Panc1 (cell line): ENCODE data around the gene MLLT10. TPM values are rescaled to one million over a fixed set of nuclear protein-coding genes. Genes with fewer than 3 reads are reported as not detected.

Experiments used
- ATAC-seq: fragments of 200-7000 bp; cut with Tn5 transposase; 2 replicates; pipeline ENCODE4 v1.9.1; 2020; ENCODE audit warnings: mild to moderate bottlenecking, moderate library complexity
- BruUV-seq: library from RNA; stranded (reverse); fragments of 400-500 nt; replicated peaks from 2 replicates; lab custom pipeline; 2021; lab: Mats Ljungman, UMichigan
- CTCF ChIA-PET: fragments of 300-600 bp; sonication (Branson Sonifier 250); formaldehyde crosslinking; loops from one replicate; lab custom pipeline; 2022; ENCODE audit warnings: antibody characterized with exemption; lab: Charles Lee
- POLR2A ChIA-PET: fragments of 300-600 bp; sonication (Branson Sonifier 250); formaldehyde crosslinking; loops from one replicate; lab custom pipeline; 2022; ENCODE audit warnings: antibody characterized with exemption; lab: Charles Lee
- DNase-seq: peaks from one replicate; pipeline ENCODE4 v3.0.0-alpha.2; 2010; ENCODE audit warnings: low read depth, low spot score
- H3K27ac ChIP-seq: 2 replicates; pipeline ENCODE4 v1.5.1; 2011; ENCODE audit warnings: mild to moderate bottlenecking, low read length, inconsistent platforms
- H3K27me3 ChIP-seq: fragments of 200-500 bp; sonication (Bioruptor generic); 2 replicates; pipeline ENCODE4 v1.6.0; 2014; ENCODE audit warnings: low read length, inconsistent platforms; ENCODE audit not compliant: control insufficient read depth, insufficient read depth
- H3K36me3 ChIP-seq: fragments of 200-500 bp; sonication (Bioruptor generic); 2 replicates; pipeline ENCODE4 v1.5.1; 2014; ENCODE audit warnings: inconsistent platforms, mild to moderate bottlenecking, low read length, moderate library complexity; ENCODE audit not compliant: control insufficient read depth, insufficient read depth
- H3K4me1 ChIP-seq: 2 replicates; pipeline ENCODE4 v1.5.1; 2011; ENCODE audit warnings: inconsistent platforms, mild to moderate bottlenecking, low read length, moderate library complexity; ENCODE audit not compliant: control insufficient read depth, insufficient read depth
- H3K4me3 ChIP-seq, 2 experiments: 2 replicates each; pipeline ENCODE4 v1.5.1; 2011 to 2012; ENCODE audit warnings: low read depth in 2 of 2, low read length in 2 of 2, mild to moderate bottlenecking in 2 of 2, inconsistent platforms in 1 of 2, moderate library complexity in 1 of 2
- H3K9me3 ChIP-seq: fragments of 200-500 bp; sonication (Bioruptor generic); 2 replicates; pipeline ENCODE4 v1.5.1; 2014; ENCODE audit warnings: low read depth, mild to moderate bottlenecking, inconsistent platforms, low read length, moderate library complexity; ENCODE audit not compliant: control insufficient read depth, insufficient read depth
- POLR2AphosphoS5 ChIP-seq: IDR thresholded peaks from 2 replicates; pipeline ENCODE4 v1.6.1; 2012; ENCODE audit warnings: mild to moderate bottlenecking, low read depth, low read length, moderate library complexity
- SIN3A ChIP-seq: IDR thresholded peaks from 2 replicates; pipeline ENCODE4 v1.6.1; 2012; ENCODE audit warnings: low read depth, mild to moderate bottlenecking, low read length, moderate library complexity, borderline replicate concordance; ENCODE audit not compliant: insufficient read depth
- TCF7L2 ChIP-seq: IDR thresholded peaks from 2 replicates; pipeline ENCODE4 v1.6.1; 2011; ENCODE audit warnings: mild to moderate bottlenecking, low read depth, low read length, inconsistent platforms
- in situ Hi-C: cut with HindIII; loops from 2 replicates; pipeline ENCODE4 v1.10.0; 2016; ENCODE audit warnings: low sequenced_read_pairs, low pct_unique_long_range_greater_than_20kb
- intact Hi-C: fragments of 100-400 bp; cut with micrococcal nuclease; formaldehyde crosslinking; loops from one replicate; pipeline ENCODE4 v1.10.0; 2022; ENCODE audit not compliant: unreplicated experiment
- total RNA-seq: library from RNA; stranded (reverse); gene quantifications from one replicate; pipeline ENCODE4 v1.2.1, GENCODE V29; 2021; ENCODE audit not compliant: unreplicated experiment
- TF ChIP-seq, protein P1 (sequence below), 2 experiments: IDR thresholded peaks; 2 replicates each; pipeline ENCODE4 v1.6.1; 2011 to 2012; ENCODE audit warnings: low read depth in 2 of 2, control low read depth in 1 of 2, low read length in 1 of 2, mild to moderate bottlenecking in 1 of 2, moderate library complexity in 1 of 2; ENCODE audit not compliant: insufficient read depth in 1 of 2
- TF ChIP-seq, protein P2 (sequence below): fragments of 450-650 bp; IDR thresholded peaks from 2 replicates; pipeline ENCODE4 v1.5.1; 2017; ENCODE audit warnings: mild to moderate bottlenecking

Gene MLLT10
- total RNA-seq, 1 experiment from 2014 or later = 33.4 TPM

DNA sequence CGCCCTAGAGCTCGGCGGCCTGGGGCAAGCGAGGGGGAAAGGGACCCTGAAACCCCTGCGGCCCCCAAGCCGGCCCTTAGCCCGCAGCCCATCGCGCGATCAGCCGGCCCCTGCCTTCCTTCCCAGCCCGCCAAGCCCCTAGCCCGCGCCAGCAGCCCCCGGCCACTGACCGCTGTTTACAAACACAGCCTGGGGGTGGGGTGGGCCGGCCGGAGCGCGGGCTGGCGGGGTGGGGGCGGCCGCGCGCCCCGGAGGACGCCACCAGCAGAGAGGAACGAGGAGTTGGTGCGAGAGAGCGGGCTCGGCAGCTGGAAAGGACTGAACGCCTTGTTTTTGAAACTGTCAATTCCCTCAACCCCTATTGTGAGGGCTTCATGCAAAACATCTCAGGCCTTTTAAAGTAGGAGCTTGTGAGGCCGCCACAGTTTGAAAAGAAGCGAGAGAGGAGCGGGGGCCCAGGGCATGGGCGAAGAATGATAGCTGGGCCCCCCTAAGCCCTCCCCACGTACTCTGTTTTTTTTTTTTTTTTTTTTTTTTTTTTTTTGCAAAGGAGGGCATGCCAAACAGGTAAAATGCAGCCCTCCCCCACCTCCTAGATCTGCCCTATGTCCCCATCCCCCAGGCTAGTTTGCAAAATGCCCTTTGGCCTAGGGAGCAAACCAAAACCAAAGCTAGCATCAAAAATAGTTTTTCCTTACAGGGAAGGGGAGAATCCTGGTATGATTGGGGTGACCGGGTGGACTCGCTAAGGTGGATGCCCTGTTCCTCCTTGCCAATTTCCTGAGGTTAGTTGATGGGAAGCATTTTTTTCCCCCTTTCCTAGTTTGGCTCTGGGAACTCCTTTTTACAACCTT lies 23.6 kb upstream of the MLLT10 start:
- in situ Hi-C loops = no loop called here
- Histone ChIP-seq H3K27me3 (no peaks in the 10 kb centered on the region), H3K4me1 (peaks cover 46% of the 10 kb centered on the region), H3K9me3 (no peaks in the 10 kb centered on the region), H3K36me3 (no peaks in the 10 kb centered on the region; the same call in 1 of the 2 replicates), H3K4me3 (no peak overlapping the region), H3K27ac (peak overlapping the region; percentile 95)
- POLR2A ChIA-PET = no interaction called here
- CTCF ChIA-PET = no interaction called here
- intact Hi-C loops = no loop called here
- BruUV-seq = no TSS peak
- ATAC-seq (no peak), DNase-seq (no peak)
- TF ChIP-seq POLR2AphosphoS5 = no peak
- TF ChIP-seq, protein P1, sequence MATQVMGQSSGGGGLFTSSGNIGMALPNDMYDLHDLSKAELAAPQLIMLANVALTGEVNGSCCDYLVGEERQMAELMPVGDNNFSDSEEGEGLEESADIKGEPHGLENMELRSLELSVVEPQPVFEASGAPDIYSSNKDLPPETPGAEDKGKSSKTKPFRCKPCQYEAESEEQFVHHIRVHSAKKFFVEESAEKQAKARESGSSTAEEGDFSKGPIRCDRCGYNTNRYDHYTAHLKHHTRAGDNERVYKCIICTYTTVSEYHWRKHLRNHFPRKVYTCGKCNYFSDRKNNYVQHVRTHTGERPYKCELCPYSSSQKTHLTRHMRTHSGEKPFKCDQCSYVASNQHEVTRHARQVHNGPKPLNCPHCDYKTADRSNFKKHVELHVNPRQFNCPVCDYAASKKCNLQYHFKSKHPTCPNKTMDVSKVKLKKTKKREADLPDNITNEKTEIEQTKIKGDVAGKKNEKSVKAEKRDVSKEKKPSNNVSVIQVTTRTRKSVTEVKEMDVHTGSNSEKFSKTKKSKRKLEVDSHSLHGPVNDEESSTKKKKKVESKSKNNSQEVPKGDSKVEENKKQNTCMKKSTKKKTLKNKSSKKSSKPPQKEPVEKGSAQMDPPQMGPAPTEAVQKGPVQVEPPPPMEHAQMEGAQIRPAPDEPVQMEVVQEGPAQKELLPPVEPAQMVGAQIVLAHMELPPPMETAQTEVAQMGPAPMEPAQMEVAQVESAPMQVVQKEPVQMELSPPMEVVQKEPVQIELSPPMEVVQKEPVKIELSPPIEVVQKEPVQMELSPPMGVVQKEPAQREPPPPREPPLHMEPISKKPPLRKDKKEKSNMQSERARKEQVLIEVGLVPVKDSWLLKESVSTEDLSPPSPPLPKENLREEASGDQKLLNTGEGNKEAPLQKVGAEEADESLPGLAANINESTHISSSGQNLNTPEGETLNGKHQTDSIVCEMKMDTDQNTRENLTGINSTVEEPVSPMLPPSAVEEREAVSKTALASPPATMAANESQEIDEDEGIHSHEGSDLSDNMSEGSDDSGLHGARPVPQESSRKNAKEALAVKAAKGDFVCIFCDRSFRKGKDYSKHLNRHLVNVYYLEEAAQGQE (IDR thresholded peaks at IDR 0.05; ENCODE audit: insufficient read depth in 1 of 2, low read depth in 2 of 2, low read length in 1 of 2) = no peak
- TF ChIP-seq, protein P2, sequence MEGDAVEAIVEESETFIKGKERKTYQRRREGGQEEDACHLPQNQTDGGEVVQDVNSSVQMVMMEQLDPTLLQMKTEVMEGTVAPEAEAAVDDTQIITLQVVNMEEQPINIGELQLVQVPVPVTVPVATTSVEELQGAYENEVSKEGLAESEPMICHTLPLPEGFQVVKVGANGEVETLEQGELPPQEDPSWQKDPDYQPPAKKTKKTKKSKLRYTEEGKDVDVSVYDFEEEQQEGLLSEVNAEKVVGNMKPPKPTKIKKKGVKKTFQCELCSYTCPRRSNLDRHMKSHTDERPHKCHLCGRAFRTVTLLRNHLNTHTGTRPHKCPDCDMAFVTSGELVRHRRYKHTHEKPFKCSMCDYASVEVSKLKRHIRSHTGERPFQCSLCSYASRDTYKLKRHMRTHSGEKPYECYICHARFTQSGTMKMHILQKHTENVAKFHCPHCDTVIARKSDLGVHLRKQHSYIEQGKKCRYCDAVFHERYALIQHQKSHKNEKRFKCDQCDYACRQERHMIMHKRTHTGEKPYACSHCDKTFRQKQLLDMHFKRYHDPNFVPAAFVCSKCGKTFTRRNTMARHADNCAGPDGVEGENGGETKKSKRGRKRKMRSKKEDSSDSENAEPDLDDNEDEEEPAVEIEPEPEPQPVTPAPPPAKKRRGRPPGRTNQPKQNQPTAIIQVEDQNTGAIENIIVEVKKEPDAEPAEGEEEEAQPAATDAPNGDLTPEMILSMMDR = no peak

DNA sequence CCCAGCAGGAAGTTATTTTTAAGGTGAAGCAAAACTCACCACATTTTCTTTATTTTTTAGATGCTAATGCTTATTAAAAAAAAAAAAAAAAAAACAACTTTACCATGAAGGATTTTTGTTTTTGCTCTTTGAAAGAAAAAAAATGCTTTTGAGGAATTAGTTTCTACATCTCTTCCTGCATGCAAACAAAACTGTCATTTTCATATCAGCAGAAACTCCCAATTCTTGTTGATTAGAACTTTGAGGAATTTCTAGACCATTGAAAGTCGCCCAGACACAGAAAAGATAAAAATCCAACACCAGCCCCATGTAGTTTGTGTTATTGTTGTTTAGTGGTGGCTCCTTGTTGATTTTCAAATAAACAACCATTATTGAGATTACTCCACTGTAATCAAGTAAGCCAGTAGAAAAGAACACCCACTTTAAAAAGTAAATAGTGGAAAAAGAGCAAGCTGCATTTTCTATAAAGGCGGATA lies 22.9 kb upstream of the MLLT10 start:
- no peaks in the 10 kb centered on the region; the same call in 1 of the 2 replicates for H3K36me3 ChIP-seq
- TF ChIP-seq POLR2AphosphoS5 = no peak
- TF ChIP-seq, protein P2 = no peak
- TF ChIP-seq, protein P1 (IDR thresholded peaks at IDR 0.05; ENCODE audit: insufficient read depth in 1 of 2, low read depth in 2 of 2, low read length in 1 of 2) = no peak
- TF ChIP-seq SIN3A = no peak
- TF ChIP-seq TCF7L2 = no peak
- DNase-seq (no peak), ATAC-seq (no peak)
- peaks cover 41% of the 10 kb centered on the region for H3K4me1 ChIP-seq
- H3K4me3 ChIP-seq = no peak overlapping the region
- no peaks in the 10 kb centered on the region for H3K9me3 ChIP-seq
- ChIA-PET POLR2A (no interaction called here), CTCF (no interaction called here)
- H3K27me3 ChIP-seq = no peaks in the 10 kb centered on the region
- in situ Hi-C loops = no loop called here
- intact Hi-C loops = no loop called here
- no TSS peak for BruUV-seq
- H3K27ac ChIP-seq = peak overlapping the region; percentile 95
